Measurements from ENCODE around the gene IAH1. TPM values are rescaled to one million over a fixed set of nuclear protein-coding genes. Genes with fewer than 3 reads are reported as not detected.

Gene IAH1
- total and polyA plus RNA-seq, 12 donors: 61.9 to 203 (median 84.5) TPM

GRCh38 chr2:9477914-9478313 lies 3.6 kb downstream of the IAH1 start:
- Histone ChIP-seq H3K4me3 (no peak overlapping the region), H3K27ac (no peak overlapping the region), H3K27me3 (no peaks in the 10 kb centered on the region), H3K36me3 (replicated peaks in 1 of 2) (peaks cover 0 to 30% of the 10 kb centered on the region in 2 donors), H3K4me1 (replicated peaks in 1 of 2) (peaks cover 7 to 24% of the 10 kb centered on the region in 2 donors), H3K9me3 (replicated peaks in 1 of 3) (no peaks in the 10 kb centered on the region)
- 87 to 91% (median 90%) methylated on average over 7 of the region's 7 CpGs for WGBS, 4 donors
- no peak for TF ChIP-seq CTCF (IDR thresholded peaks at IDR 0.05)
- no peak for TF ChIP-seq POLR2A (IDR thresholded peaks at IDR 0.05)
- DNase-seq: no peak
- intact Hi-C loops (cut with DNase I): loop anchor here in 1 of 2 donors (10.0 kb wide), 1 partner anchor 57 kb away; no protein-coding TSS in a partner anchor

DNA sequence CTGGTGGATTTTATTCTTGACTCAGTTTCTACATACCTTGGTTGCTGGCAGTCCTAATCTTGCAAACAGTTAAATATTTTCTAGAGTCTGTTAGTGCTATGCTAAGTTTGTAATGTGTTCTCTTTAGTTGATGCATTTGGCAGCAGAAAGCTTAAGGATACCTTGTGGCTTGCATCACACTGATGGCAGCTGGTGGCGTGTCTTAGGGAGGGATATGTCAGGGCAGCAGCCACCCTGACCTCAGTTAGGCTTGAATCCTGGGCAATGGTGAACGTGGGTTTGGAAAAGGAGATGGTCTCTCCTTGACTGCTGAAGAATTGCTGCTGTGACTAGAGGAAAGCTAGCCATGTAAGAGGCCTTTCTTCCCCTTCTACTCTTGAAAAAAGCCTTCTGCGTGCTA lies 4.2 kb downstream of the IAH1 start:
- Histone ChIP-seq H3K4me3 (no peak overlapping the region), H3K36me3 (replicated peaks in 1 of 2) (peaks cover 0 to 36% of the 10 kb centered on the region in 2 donors), H3K9me3 (replicated peaks in 1 of 3) (no peaks in the 10 kb centered on the region), H3K27me3 (no peaks in the 10 kb centered on the region), H3K4me1 (replicated peaks in 1 of 2) (peaks cover 7 to 24% of the 10 kb centered on the region in 2 donors), H3K27ac (no peak overlapping the region)
- TF ChIP-seq POLR2A (IDR thresholded peaks at IDR 0.05): no peak
- no peak for TF ChIP-seq CTCF (IDR thresholded peaks at IDR 0.05)
- intact Hi-C loops (cut with DNase I): loop anchor here in 1 of 2 donors (10.0 kb wide), 1 partner anchor 56 kb away; no protein-coding TSS in a partner anchor
- no peak for DNase-seq
- WGBS, 4 donors: 80 to 89% (median 85%) methylated on average over 3 of the region's 3 CpGs

DNA sequence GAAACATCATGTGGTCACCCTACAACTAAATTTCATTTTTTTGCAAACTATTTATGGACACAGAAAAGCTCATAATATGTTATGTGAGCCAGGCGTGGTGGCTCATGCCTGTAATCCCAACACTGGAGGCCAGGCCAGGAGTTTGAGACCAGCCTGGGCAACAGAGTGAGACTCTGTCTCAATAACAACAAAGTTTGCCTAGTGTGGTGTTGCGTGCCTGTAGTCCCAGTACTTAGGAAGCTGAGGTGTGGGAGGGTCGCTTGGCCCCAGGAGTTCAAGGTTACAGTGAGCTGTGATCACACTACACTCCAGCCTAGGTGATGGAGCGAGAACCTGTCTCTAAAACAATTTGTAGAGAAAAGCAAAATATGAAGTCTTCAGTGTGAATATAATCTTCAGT lies 5.8 kb downstream of the IAH1 start:
- H3K4me3 ChIP-seq: no peak overlapping the region
- no peaks in the 10 kb centered on the region for H3K9me3 ChIP-seq (replicated peaks in 1 of 3)
- H3K36me3 ChIP-seq (replicated peaks in 1 of 2): peaks cover 0 to 53% of the 10 kb centered on the region in 2 donors
- intact Hi-C loops (cut with DNase I): no loop called here
- 86 to 96% (median 90%) methylated on average over 4 of the region's 4 CpGs for WGBS, 4 donors
- no peak for DNase-seq
- peaks cover 7 to 17% of the 10 kb centered on the region in 2 donors for H3K4me1 ChIP-seq (replicated peaks in 1 of 2)
- no peak overlapping the region for H3K27ac ChIP-seq
- TF ChIP-seq CTCF (IDR thresholded peaks at IDR 0.05): no peak
- TF ChIP-seq POLR2A (IDR thresholded peaks at IDR 0.05): no peak
- H3K27me3 ChIP-seq: no peaks in the 10 kb centered on the region

- intact Hi-C loops (cut with DNase I): no loop called here
- Histone ChIP-seq H3K4me3 (no peak overlapping the region), H3K9me3 (replicated peaks in 1 of 3) (no peaks in the 10 kb centered on the region), H3K4me1 (replicated peaks in 1 of 2) (no peaks in the 10 kb centered on the region), H3K36me3 (replicated peaks in 1 of 2) (peaks cover 0 to 80% of the 10 kb centered on the region in 2 donors), H3K27me3 (no peaks in the 10 kb centered on the region), H3K27ac (no peak overlapping the region)
- no peak for DNase-seq
- no peak for TF ChIP-seq CTCF (IDR thresholded peaks at IDR 0.05)
- TF ChIP-seq POLR2A (IDR thresholded peaks at IDR 0.05): no peak
These were observed 8.8 kb downstream of the IAH1 start for GRCh38 chr2:9483107-9483506.
